Right lobe of liver (tissue), 6 donors: ENCODE data around the gene CAST. TPM values are rescaled to one million over a fixed set of nuclear protein-coding genes. Genes with fewer than 3 reads are reported as not detected.

Experiments used
- ATAC-seq, 4 donors: fragments of 200-7000 bp; cut with Tn5 transposase; one replicate each; pipeline ENCODE4 v1.9.1; 2020; ENCODE audit warnings: mild to moderate bottlenecking in 4 of 4, moderate library complexity in 4 of 4
- DNase-seq, 3 donors: peaks; one replicate each; pipeline ENCODE4 v3.0.0-alpha.2; 2020
- H3K27ac ChIP-seq, 3 donors: fragments of 200-600 bp; one replicate each; pipeline ENCODE4 v1.8.0; 2022
- H3K27me3 ChIP-seq, 2 donors: fragments of 200-600 bp; one replicate each; pipeline ENCODE4 v1.8.0; 2022
- H3K36me3 ChIP-seq, 4 donors: fragments of 200-600 bp; sonication (generic) in 1 of 4; one replicate each; pipeline versions ENCODE4 v1.5.1 to v1.8.0; 2017 to 2022; ENCODE audit warnings: control low read depth in 1 of 4
- H3K4me1 ChIP-seq, 4 donors: fragments of 200-600 bp; sonication (generic) in 1 of 4; one replicate each; pipeline versions ENCODE4 v1.5.1 to v1.8.0; 2017 to 2022; ENCODE audit warnings: control low read depth in 1 of 4
- H3K4me3 ChIP-seq, 3 donors: fragments of 200-600 bp; one replicate each; pipeline ENCODE4 v1.8.0; 2022
- H3K9me3 ChIP-seq, 4 donors: fragments of 200-600 bp; sonication (generic) in 1 of 4; one replicate each; pipeline versions ENCODE4 v1.5.1 to v1.8.0; 2017 to 2022; ENCODE audit warnings: control low read depth in 1 of 4
- CTCF ChIP-seq, 4 donors: fragments of 200-600 bp in 3 of 4; fragments of 450-650 bp in 1 of 4; IDR thresholded peaks; one replicate each; pipeline versions ENCODE4 v1.5.1 to v1.8.0; 2016 to 2022; ENCODE audit warnings: antibody characterized with exemption in 4 of 4, mild to moderate bottlenecking in 2 of 4
- POLR2A ChIP-seq: fragments of 450-650 bp; IDR thresholded peaks from one replicate; pipeline ENCODE4 v1.6.1; 2017; ENCODE audit warnings: antibody characterized with exemption, mild to moderate bottlenecking
- WGBS: methylation state at CpG from one replicate; pipeline ENCODE4 v1.1.6; 2018; ENCODE audit warnings: low coverage, low lambda C conversion rate; ENCODE audit not compliant: insufficient coverage; ENCODE audit errors: missing lambda C conversion rate; 5-methylcytosine and 5-hydroxymethylcytosine counted together
- intact Hi-C, 2 donors: fragments of 100-400 bp; cut with DNase I; formaldehyde crosslinking; loops; one replicate each; pipeline versions ENCODE4 v1.11.2 to v1.14.1; 2022
- total RNA-seq, 6 experiments: library from RNA; depleted of rRNA in 2 of 6; stranded (reverse); fragments of >200 nt in 2 of 6; fragmentation: NEBNext Ultra II Directional in 3 of 6; extraction: Animal tissue kit (Norgen Biotek cat#: 25700) in 3 of 6; gene quantifications; one replicate each; pipeline versions ENCODE4 v1.1.0 to v1.2.4, GENCODE V29; 2016 to 2023
- donor health status: DM: no; HTN: yes; CAD: no.
- donor health status: DM: no; HTN: no; CAD: no.
- donor health status: DM: no; HTN: no; CAD: no.
- donor health status: DM: no; HTN: yes; CAD: no.
- donor health status: DM: no; HTN: yes; CAD: no.

The CAST gene
- total RNA-seq, 6 experiments from 2014 or later = 86.8 to 187 (median 123) TPM

DNA sequence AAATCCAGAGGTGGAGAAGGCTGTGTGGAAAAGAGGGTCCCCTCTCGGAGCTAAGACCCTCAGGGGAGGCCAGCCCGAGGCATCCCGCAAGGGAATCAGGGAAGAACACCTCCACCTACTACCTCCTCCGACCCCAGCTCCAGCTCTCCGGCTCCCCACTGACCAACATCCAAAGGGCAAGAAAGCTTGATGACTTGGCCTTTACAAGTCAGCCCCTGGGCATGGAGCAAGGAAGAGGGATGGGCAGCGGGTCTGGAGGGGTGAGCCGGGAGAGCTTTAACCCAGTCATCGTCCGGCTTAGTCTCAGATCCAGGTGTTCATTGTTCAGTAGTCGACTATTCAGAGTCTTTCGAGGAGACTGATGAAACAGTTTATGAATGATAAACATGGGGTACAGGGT, 113.5 kb downstream of the CAST start:
- H3K4me3 ChIP-seq = no peak overlapping the region
- H3K36me3 ChIP-seq = peaks cover 0 to 88% (median 42%) of the 10 kb centered on the region in 4 donors
- 100% methylated on average over 5 of the region's 11 CpGs for WGBS
- TF ChIP-seq CTCF (IDR thresholded peaks at IDR 0.05) (no peak), POLR2A (no peak)
- no peak overlapping the region for H3K27ac ChIP-seq
- DNase-seq (no peak), ATAC-seq (peak in 1 of 4 donors; percentile 16)
- H3K4me1 ChIP-seq = peaks cover 0 to 10% (median 0%) of the 10 kb centered on the region in 4 donors
- H3K27me3 ChIP-seq = no peaks in the 10 kb centered on the region
- no peaks in the 10 kb centered on the region for H3K9me3 ChIP-seq
- intact Hi-C loops = no loop called here

- no peak for TF ChIP-seq CTCF (IDR thresholded peaks at IDR 0.05)
- TF ChIP-seq POLR2A = no peak
- DNase-seq = no peak
- intact Hi-C loops = no loop called here
- ATAC-seq = no peak
- Histone ChIP-seq H3K9me3 (no peaks in the 10 kb centered on the region), H3K27me3 (no peaks in the 10 kb centered on the region), H3K4me3 (no peak overlapping the region), H3K4me1 (peaks cover 0 to 18% (median 0%) of the 10 kb centered on the region in 4 donors), H3K27ac (no peak overlapping the region), H3K36me3 (peaks cover 0 to 86% (median 36%) of the 10 kb centered on the region in 4 donors)
- 65% methylated on average over 2 of the region's 2 CpGs for WGBS
Observed at GRCh38 chr5:96776621-96777020, 114.4 kb downstream of the CAST start.

DNA sequence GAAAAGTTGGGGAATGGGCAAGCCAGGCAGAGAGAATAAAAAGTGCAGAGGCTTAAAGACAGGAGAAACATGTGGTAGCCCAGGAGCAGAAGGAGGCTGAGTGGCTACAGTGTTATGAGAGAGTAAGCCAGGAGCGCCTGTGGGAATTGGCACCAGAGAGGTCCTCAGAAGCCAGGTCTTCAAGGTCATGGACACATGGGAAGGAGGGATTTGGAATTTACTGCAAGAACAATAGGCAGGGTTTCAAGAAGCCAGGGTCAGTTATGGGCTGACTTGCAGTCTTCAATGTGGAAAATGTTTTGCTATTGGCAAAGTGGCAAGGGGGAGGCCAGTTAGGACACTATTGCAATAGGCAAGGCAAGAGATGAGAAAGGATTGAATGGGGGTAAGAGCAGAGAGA, 116.2 kb downstream of the CAST start:
- no CpG with 5 or more reads among the region's 1 CpG for WGBS
- Histone ChIP-seq H3K27ac (no peak overlapping the region), H3K9me3 (no peaks in the 10 kb centered on the region), H3K27me3 (no peaks in the 10 kb centered on the region), H3K4me3 (no peak overlapping the region), H3K36me3 (peaks cover 0 to 81% (median 35%) of the 10 kb centered on the region in 4 donors), H3K4me1 (peaks cover 0 to 18% (median 0%) of the 10 kb centered on the region in 4 donors)
- intact Hi-C loops = no loop called here
- no peak for TF ChIP-seq POLR2A
- DNase-seq = no peak
- no peak for ATAC-seq

DNA sequence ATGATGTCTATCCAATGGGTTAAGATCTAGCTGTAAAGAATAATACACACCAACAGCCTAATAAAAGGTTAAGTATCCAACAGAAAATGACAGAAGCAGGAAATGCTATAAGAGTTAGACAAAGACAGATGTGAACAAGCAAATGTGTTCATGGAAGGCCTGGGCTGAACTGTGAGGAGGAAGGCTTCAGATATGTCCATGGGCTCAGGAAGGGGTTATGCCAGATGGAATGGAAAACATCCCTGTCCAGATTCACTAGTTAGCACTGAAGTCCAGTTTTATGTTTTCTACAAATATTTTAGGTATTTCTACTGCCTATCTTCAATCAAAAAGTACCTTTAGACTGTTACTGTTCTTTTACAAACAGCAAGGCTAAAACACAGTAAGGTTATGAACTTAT, 118.5 kb downstream of the CAST start:
- no peak overlapping the region for H3K4me3 ChIP-seq

More for the DNA sequence above, 118.5 kb downstream of the CAST start:
- Histone ChIP-seq H3K9me3 (no peaks in the 10 kb centered on the region), H3K36me3 (peaks cover 0 to 76% (median 32%) of the 10 kb centered on the region in 4 donors), H3K27ac (no peak overlapping the region), H3K4me1 (peaks cover 0 to 11% (median 0%) of the 10 kb centered on the region in 4 donors), H3K27me3 (no peaks in the 10 kb centered on the region)
- no peak for TF ChIP-seq CTCF (IDR thresholded peaks at IDR 0.05)
- no peak for TF ChIP-seq POLR2A
- DNase-seq (no peak), ATAC-seq (peak in 3 of 4 donors; percentile 25 to 34 (median 27))
- intact Hi-C loops = no loop called here
